HCT116 (cell line): ENCODE results near the gene PLA2R1. TPM values are rescaled to one million over a fixed set of nuclear protein-coding genes. Genes with fewer than 3 reads are reported as not detected.

Experiments used
- ATAC-seq: fragments of 200-7000 bp; cut with Tn5 transposase; 2 replicates; pipeline ENCODE4 v1.9.1; 2020; ENCODE audit warnings: mild to moderate bottlenecking, moderate library complexity
- BruUV-seq: library from RNA; stranded (reverse); fragments of 400-500 nt; replicated peaks from 2 replicates; lab custom pipeline; 2021; lab: Mats Ljungman, UMichigan
- CTCF ChIA-PET: fragments of 300-600 bp; sonication (Branson Sonifier 250); formaldehyde crosslinking; loops from one replicate; lab custom pipeline; 2021; ENCODE audit warnings: antibody characterized with exemption; lab: Charles Lee
- POLR2A ChIA-PET: fragments of 300-600, 350-600 bp; sonication (Branson Sonifier 250); formaldehyde crosslinking; loops from one replicate; lab custom pipeline; 2021; ENCODE audit warnings: antibody characterized with exemption; lab: Charles Lee
- RAD21 ChIA-PET, 2 experiments: fragments of 300-600 bp; sonication (Branson Sonifier 250); formaldehyde crosslinking; loops; one replicate each; lab custom pipeline; 2023; ENCODE audit warnings: low total read pairs in 2 of 2; ENCODE audit not compliant: uncharacterized antibody in 2 of 2, unreplicated experiment in 2 of 2, low non-redundant PET in 1 of 2; lab: Charles Lee
- DNase-seq: peaks from one replicate; pipeline ENCODE4 v3.0.0-alpha.2; 2010; ENCODE audit warnings: low read depth, low spot score
- H2AFZ ChIP-seq: fragments of 200-600 bp; shearing (Covaris generic), sonication (generic); 2 replicates; pipeline ENCODE4 v1.6.1; 2017; ENCODE audit warnings: low read depth, mixed run types, mixed read lengths, antibody characterized with exemption, low read length; ENCODE audit not compliant: poor library complexity, severe bottlenecking
- H3K27ac ChIP-seq: 2 replicates; pipeline ENCODE4 v1.5.1; 2012; ENCODE audit warnings: low read depth, low read length
- H3K27me3 ChIP-seq: fragments of 200-600 bp; sonication (generic); 2 replicates; pipeline ENCODE4 v1.6.1; 2016; ENCODE audit warnings: mixed run types, low read length, mixed read lengths; ENCODE audit not compliant: insufficient read depth
- H3K36me3 ChIP-seq, 2 experiments: fragments of 200-500 bp in 1 of 2; fragments of 200-600 bp in 1 of 2; sonication (Bioruptor generic) in 1 of 2; sonication (generic) in 1 of 2; 2 replicates each; pipeline versions ENCODE4 v1.5.1 to v1.6.1; 2014 to 2016; ENCODE audit warnings: low read length in 2 of 2, inconsistent platforms in 1 of 2, mixed read lengths in 1 of 2, mixed run types in 1 of 2; ENCODE audit not compliant: insufficient read depth in 2 of 2, control insufficient read depth in 1 of 2
- H3K4me1 ChIP-seq, 2 experiments: fragments of 200-600 bp in 1 of 2; sonication (generic) in 1 of 2; 2 replicates each; pipeline versions ENCODE4 v1.5.1 to v1.6.1; 2012 to 2017; ENCODE audit warnings: low read length in 2 of 2, inconsistent platforms in 1 of 2, mild to moderate bottlenecking in 1 of 2, mixed read lengths in 1 of 2, mixed run types in 1 of 2, moderate library complexity in 1 of 2; ENCODE audit not compliant: insufficient read depth in 2 of 2, control insufficient read depth in 1 of 2
- H3K4me2 ChIP-seq: fragments of 200-600 bp; sonication (generic); 2 replicates; pipeline ENCODE4 v1.6.1; 2017; ENCODE audit warnings: mixed run types, low read length, mixed read lengths
- H3K4me3 ChIP-seq, 2 experiments: fragments of 200-600 bp in 1 of 2; sonication (generic) in 1 of 2; replicated peaks in 1 of 2; 2 replicates each; pipeline ENCODE4 v1.5.1; 2011 to 2016; ENCODE audit warnings: low read length in 2 of 2, control low read depth in 1 of 2, low read depth in 1 of 2, mild to moderate bottlenecking in 1 of 2, mixed read lengths in 1 of 2, mixed run types in 1 of 2
- H3K79me2 ChIP-seq: fragments of 200-600 bp; sonication (generic); 2 replicates; pipeline ENCODE4 v1.6.1; 2017; ENCODE audit warnings: mild to moderate bottlenecking, mixed run types, low read length, moderate library complexity, mixed read lengths; ENCODE audit not compliant: insufficient read depth
- H3K9ac ChIP-seq: fragments of 200-600 bp; sonication (generic); 2 replicates; pipeline ENCODE4 v1.6.1; 2016; ENCODE audit warnings: low read length, mixed read lengths
- H3K9me2 ChIP-seq: fragments of 200-600 bp; sonication (generic), shearing (Covaris generic); 2 replicates; pipeline ENCODE4 v1.6.1; 2017; ENCODE audit warnings: mixed run types, mild to moderate bottlenecking, moderate library complexity; ENCODE audit not compliant: insufficient read depth
- H3K9me3 ChIP-seq, 2 experiments: fragments of 200-500 bp in 1 of 2; fragments of 200-600 bp in 1 of 2; sonication (Bioruptor generic) in 1 of 2; sonication (generic) in 1 of 2; 2 replicates each; pipeline ENCODE4 v1.6.1; 2014 to 2017; ENCODE audit warnings: low read length in 2 of 2, mixed read lengths in 2 of 2, inconsistent platforms in 1 of 2, low read depth in 1 of 2, mild to moderate bottlenecking in 1 of 2, mixed run types in 1 of 2, moderate library complexity in 1 of 2; ENCODE audit not compliant: control insufficient read depth in 1 of 2, insufficient read depth in 1 of 2
- H4K20me1 ChIP-seq: fragments of 200-600 bp; sonication (generic), shearing (Covaris generic); 2 replicates; pipeline ENCODE4 v1.6.1; 2017; ENCODE audit warnings: mixed run types, mild to moderate bottlenecking, moderate library complexity; ENCODE audit not compliant: insufficient read depth
- CTCF ChIP-seq, 3 experiments: fragments of 200-600 bp in 1 of 3; sonication (generic) in 1 of 3; IDR thresholded peaks in 2 of 3; conservative IDR thresholded peaks in 1 of 3; 2 replicates each; pipeline ENCODE4 v1.5.1; 2012 to 2017; ENCODE audit warnings: low read depth in 2 of 3, low read length in 2 of 3, antibody characterized with exemption in 1 of 3, borderline replicate concordance in 1 of 3, control low read depth in 1 of 3, mild to moderate bottlenecking in 1 of 3, mixed read lengths in 1 of 3, mixed run types in 1 of 3, moderate library complexity in 1 of 3; ENCODE audit not compliant: insufficient read depth in 1 of 3
- EGR1 ChIP-seq: IDR thresholded peaks from 2 replicates; pipeline ENCODE4 v1.6.1; 2012; ENCODE audit warnings: low read depth
- ELF1 ChIP-seq: IDR thresholded peaks from 2 replicates; pipeline ENCODE4 v1.6.1; 2012; ENCODE audit warnings: low read depth, borderline replicate concordance
- EZH2 ChIP-seq: fragments of 200-600 bp; sonication (generic); IDR thresholded peaks from 2 replicates; pipeline ENCODE4 v1.6.1; 2017; ENCODE audit warnings: antibody characterized with exemption, mixed run types
- EZH2phosphoT487 ChIP-seq: fragments of 200-600 bp; IDR thresholded peaks from 2 replicates; pipeline ENCODE4 v1.6.1; 2018; ENCODE audit warnings: antibody characterized with exemption, borderline replicate concordance
- MAX ChIP-seq: IDR thresholded peaks from 2 replicates; pipeline ENCODE4 v1.6.1; 2012
- RAD21 ChIP-seq: IDR thresholded peaks from 2 replicates; pipeline ENCODE4 v1.6.1; 2012; ENCODE audit warnings: low read depth, mild to moderate bottlenecking
- ZBTB33 ChIP-seq: IDR thresholded peaks from 2 replicates; pipeline ENCODE4 v1.6.1; 2011; ENCODE audit warnings: mild to moderate bottlenecking, low read length, moderate library complexity; ENCODE audit not compliant: insufficient replicate concordance; ENCODE audit errors: extremely low read depth
- ZFX ChIP-seq: fragments of 450-650 bp; IDR thresholded peaks from 2 replicates; pipeline ENCODE4 v1.6.1; 2017
- intact Hi-C: fragments of 100-400 bp; cut with micrococcal nuclease; formaldehyde crosslinking; loops from 2 replicates; pipeline ENCODE4 v1.10.0; 2022
- total RNA-seq: library from RNA; stranded (reverse); gene quantifications from one replicate; pipeline ENCODE4 v1.2.1, GENCODE V29; 2021; ENCODE audit not compliant: unreplicated experiment

The PLA2R1 gene
- total RNA-seq, 1 experiment from 2014 or later = 0.34 TPM

GRCh38 chr2:160110674-160111239 is 48.3 kb upstream of the PLA2R1 start:
- no peak for TF ChIP-seq EGR1
- TF ChIP-seq, all 23 proteins: peak for 0
- Histone ChIP-seq H3K4me1 (no peaks in the 10 kb centered on the region), H3K27ac (no peak overlapping the region), H3K27me3 (no peaks in the 10 kb centered on the region), H2AFZ (no peak overlapping the region), H4K20me1 (no peaks in the 10 kb centered on the region), H3K4me2 (no peak overlapping the region), H3K9ac (no peak overlapping the region), H3K9me2 (no peaks in the 10 kb centered on the region), H3K79me2 (no peaks in the 10 kb centered on the region), H3K9me3 (no peaks in the 10 kb centered on the region), H3K4me3 (no peak overlapping the region), H3K36me3 (no peaks in the 10 kb centered on the region)
- no peak for DNase-seq
- POLR2A ChIA-PET = interaction anchor here (2.2 kb wide), 1 partner anchor 130 kb away, joined by 12 read pairs; no protein-coding TSS in a partner anchor
- BruUV-seq = no TSS peak
- CTCF ChIA-PET = interaction anchor here (0.5 to 2.4 kb wide), 29 partner anchors 10 to 954 kb away, joined by 3 to 30 read pairs (median 4); no protein-coding TSS in a partner anchor
- intact Hi-C loops = loop anchor here (1.0 to 5.0 kb wide), 5 partner anchors 100 to 952 kb away; no protein-coding TSS in a partner anchor
- no peak for ATAC-seq
- RAD21 ChIA-PET = interaction anchor here (0.6 to 1.8 kb wide), 7 partner anchors 98 to 884 kb away, joined by 3 to 5 read pairs (median 3); no protein-coding TSS in a partner anchor

- POLR2A ChIA-PET = interaction anchor here (2.2 kb wide), 1 partner anchor 131 kb away, joined by 12 read pairs; no protein-coding TSS in a partner anchor
- no peaks in the 10 kb centered on the region for H3K79me2 ChIP-seq
- peak; percentile 59 for DNase-seq
- no peaks in the 10 kb centered on the region for H3K36me3 ChIP-seq
- no peak overlapping the region for H3K4me2 ChIP-seq
- H3K9me2 ChIP-seq = no peaks in the 10 kb centered on the region
- no peaks in the 10 kb centered on the region for H3K4me1 ChIP-seq
- H3K9me3 ChIP-seq = no peaks in the 10 kb centered on the region
- RAD21 ChIA-PET = interaction anchor here (0.6 to 1.8 kb wide), 7 partner anchors 98 to 884 kb away, joined by 3 to 5 read pairs (median 3); no protein-coding TSS in a partner anchor
- CTCF ChIA-PET = interaction anchor here (0.5 to 2.4 kb wide), 31 partner anchors 9 to 955 kb away, joined by 3 to 30 read pairs (median 4); no protein-coding TSS in a partner anchor
- no peak overlapping the region for H2AFZ ChIP-seq
- no peak overlapping the region for H3K27ac ChIP-seq
- no peak overlapping the region for H3K4me3 ChIP-seq
- TF ChIP-seq RAD21 (peak; percentile 95), ZFX (no peak), EGR1 (no peak), CTCF (IDR thresholded peaks at IDR 0.05 in 2 of 3, conservative IDR thresholded peaks at IDR 0.05 in 1 of 3; ENCODE audit: borderline replicate concordance in 1 of 3, insufficient read depth in 1 of 3, low read depth in 2 of 3, low read length in 2 of 3) (peak; percentile 71 to 87 (median 82); a peak in 5 of 6 replicates), ZBTB33 (no peak), EZH2 (no peak), ELF1 (no peak), MAX (no peak), EZH2phosphoT487 (no peak)
- no peaks in the 10 kb centered on the region for H3K27me3 ChIP-seq
- no TSS peak for BruUV-seq
- H3K9ac ChIP-seq = no peak overlapping the region
- ATAC-seq = peak; percentile 99
- intact Hi-C loops = loop anchor here (1.0 to 5.0 kb wide), 6 partner anchors 100 to 953 kb away; no protein-coding TSS in a partner anchor
- no peaks in the 10 kb centered on the region for H4K20me1 ChIP-seq
These were observed 47.7 kb upstream of the PLA2R1 start for GRCh38 chr2:160109939-160110673.
